PC-9 (cell line): ENCODE results near the gene CCDC15.

Source experiments
- EZH2 ChIP-seq: fragments of 200-600 bp; sonication (generic); IDR thresholded peaks from 2 replicates; pipeline ENCODE4 v1.8.0; 2017; ENCODE audit warnings: antibody characterized with exemption, low read depth
- TF ChIP-seq, protein P1 (sequence below): fragments of 200-600 bp; sonication (generic); conservative IDR thresholded peaks from 2 replicates; pipeline ENCODE4 v1.6.1; 2017; ENCODE audit warnings: mixed run types, antibody characterized with exemption, mild to moderate bottlenecking, moderate library complexity

DNA sequence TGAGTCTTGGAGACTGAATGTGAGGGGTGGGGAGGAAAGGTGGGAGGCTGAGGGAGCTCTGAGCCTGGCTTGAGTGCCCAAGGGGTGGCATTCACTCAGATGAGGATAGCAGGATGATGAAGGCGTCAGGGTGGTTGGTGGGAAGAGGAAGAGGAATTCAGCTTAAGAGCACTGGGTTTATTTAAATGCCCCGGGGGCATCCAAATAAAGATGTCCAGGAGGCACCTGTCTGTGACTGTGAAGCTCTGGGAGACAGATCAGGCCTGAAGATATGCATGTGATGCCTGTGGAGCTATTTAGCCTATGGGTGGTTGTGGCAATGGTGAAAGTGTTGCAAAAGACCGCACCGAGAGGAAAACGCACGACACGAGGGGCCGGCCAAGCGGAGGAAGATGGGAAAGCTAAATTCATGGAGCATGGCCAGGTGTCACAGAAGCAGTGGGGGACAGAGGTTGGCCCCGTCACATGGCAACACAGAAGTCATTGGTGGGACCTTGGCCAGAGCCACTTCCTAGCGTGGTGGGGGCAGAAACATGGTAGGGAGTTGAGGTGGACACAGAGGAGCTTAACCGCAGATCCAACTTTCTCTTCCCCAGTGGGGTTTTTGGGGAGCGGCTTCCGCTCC lies 124.6 kb downstream of the CCDC15 start:
- TF ChIP-seq EZH2: no peak
- TF ChIP-seq, protein P1, sequence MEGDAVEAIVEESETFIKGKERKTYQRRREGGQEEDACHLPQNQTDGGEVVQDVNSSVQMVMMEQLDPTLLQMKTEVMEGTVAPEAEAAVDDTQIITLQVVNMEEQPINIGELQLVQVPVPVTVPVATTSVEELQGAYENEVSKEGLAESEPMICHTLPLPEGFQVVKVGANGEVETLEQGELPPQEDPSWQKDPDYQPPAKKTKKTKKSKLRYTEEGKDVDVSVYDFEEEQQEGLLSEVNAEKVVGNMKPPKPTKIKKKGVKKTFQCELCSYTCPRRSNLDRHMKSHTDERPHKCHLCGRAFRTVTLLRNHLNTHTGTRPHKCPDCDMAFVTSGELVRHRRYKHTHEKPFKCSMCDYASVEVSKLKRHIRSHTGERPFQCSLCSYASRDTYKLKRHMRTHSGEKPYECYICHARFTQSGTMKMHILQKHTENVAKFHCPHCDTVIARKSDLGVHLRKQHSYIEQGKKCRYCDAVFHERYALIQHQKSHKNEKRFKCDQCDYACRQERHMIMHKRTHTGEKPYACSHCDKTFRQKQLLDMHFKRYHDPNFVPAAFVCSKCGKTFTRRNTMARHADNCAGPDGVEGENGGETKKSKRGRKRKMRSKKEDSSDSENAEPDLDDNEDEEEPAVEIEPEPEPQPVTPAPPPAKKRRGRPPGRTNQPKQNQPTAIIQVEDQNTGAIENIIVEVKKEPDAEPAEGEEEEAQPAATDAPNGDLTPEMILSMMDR: no peak
